GM12874 (cell line): Measurements from ENCODE around the gene MAPK14.

Experiments
- TF ChIP-seq, protein P1 (sequence below): IDR thresholded peaks from 2 replicates; pipeline ENCODE4 v1.5.1; 2011; ENCODE audit warnings: low read depth, mild to moderate bottlenecking, control low read depth, low read length, moderate library complexity; ENCODE audit not compliant: insufficient read depth

Gene MAPK14

DNA sequence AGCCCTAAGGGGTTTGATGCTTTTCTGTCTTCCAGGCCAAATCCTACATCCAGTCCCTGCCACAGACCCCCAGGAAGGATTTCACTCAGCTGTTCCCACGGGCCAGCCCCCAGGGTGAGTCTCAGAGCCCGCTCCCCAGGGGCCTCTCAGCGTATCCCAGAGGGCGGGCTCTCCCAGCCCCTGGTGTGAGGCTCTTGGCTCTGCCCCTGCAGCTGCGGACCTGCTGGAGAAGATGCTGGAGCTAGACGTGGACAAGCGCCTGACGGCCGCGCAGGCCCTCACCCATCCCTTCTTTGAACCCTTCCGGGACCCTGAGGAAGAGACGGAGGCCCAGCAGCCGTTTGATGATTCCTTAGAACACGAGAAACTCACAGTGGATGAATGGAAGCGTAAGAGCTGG, 111.1 kb downstream of the MAPK14 start:
- TF ChIP-seq, protein P1, sequence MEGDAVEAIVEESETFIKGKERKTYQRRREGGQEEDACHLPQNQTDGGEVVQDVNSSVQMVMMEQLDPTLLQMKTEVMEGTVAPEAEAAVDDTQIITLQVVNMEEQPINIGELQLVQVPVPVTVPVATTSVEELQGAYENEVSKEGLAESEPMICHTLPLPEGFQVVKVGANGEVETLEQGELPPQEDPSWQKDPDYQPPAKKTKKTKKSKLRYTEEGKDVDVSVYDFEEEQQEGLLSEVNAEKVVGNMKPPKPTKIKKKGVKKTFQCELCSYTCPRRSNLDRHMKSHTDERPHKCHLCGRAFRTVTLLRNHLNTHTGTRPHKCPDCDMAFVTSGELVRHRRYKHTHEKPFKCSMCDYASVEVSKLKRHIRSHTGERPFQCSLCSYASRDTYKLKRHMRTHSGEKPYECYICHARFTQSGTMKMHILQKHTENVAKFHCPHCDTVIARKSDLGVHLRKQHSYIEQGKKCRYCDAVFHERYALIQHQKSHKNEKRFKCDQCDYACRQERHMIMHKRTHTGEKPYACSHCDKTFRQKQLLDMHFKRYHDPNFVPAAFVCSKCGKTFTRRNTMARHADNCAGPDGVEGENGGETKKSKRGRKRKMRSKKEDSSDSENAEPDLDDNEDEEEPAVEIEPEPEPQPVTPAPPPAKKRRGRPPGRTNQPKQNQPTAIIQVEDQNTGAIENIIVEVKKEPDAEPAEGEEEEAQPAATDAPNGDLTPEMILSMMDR = no peak

DNA sequence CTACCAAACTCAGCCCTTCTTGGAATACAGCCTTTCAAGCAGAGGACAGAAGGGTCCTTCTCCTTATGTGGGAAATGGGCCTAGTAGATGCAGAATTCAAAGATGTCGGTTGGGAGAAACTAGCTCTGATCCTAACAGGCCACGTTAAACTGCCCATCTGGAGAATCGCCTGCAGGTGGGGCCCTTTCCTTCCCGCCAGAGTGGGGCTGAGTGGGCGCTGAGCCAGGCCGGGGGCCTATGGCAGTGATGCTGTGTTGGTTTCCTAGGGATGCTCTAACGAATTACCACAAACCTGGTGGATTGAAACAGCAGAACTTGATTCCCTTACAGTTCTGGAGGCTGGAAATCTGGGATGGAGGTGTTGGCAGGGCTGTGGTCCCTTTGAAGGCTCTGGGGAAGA, 111.8 kb downstream of the MAPK14 start:
- TF ChIP-seq, protein P1 = 0 out of 2 replicates have a peak, but pooled peaks have one; percentile 16

GRCh38 chr6:36139991-36140710, 112.5 kb downstream of the MAPK14 start:
- TF ChIP-seq, protein P1 = no peak

GRCh38 chr6:36141091-36141490, 113.5 kb downstream of the MAPK14 start:
- TF ChIP-seq, protein P1 = no peak

DNA sequence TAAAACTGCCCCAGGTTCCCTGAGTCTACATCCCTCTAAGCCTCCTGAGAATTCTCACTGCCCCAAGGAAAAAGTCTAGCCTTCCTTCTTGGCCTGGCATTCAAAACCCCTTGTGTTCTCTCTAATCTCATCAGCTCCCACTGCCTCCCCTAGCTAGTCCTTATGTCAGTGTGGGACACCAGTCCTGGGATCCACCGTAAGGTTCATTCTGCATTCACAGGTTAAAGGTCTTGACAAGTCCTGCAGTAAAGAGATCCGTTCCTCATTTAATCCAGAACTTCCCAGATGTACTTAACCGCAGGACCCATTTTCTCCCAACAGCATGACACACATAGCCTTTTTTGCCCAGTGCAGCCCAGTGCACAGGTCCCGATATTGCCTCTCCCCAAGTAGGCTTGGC, 114.4 kb downstream of the MAPK14 start:
- TF ChIP-seq, protein P1 = no peak

DNA sequence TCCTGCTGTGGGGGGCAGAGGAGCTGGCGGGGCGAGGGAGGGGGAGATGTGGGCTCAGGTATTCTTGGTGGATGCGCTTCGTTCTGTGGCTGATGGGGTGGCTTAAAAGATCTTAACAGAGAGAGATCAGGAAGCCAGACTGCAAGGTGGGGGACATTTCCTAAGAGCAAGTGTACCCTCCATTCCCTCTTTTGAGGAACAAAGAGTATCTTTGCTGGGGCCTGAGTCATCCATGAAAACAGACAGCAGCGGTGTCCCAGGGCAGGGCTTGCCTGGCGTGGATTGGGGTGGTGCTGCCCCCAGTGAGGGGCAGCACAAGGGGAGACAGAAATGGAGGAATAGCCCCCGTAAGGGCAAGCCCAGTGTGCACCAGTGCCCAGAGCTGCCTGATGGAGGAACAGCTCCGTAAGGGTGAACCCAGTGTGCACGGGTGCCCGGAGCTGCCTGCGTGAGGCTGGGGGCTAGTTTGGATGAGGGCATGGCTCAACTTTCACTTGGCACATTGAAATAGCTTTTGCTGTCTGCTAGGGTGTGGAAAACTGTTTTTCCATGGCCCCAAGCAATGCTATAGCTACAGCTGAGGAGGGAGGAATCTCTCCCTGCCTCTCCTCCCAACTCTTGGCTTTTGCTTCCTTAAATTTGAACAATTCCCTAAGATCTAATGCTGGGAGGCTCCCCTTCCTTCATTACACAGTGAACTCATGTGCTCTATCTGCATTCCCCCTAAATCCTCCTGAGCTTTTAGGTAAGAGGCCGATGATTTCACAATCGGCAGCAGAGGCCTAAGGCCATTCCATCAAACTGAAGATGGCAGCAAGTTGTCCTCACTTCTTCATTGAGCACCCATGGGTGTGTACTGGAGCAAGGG, 115.6 kb downstream of the MAPK14 start:
- TF ChIP-seq, protein P1 = no peak

DNA sequence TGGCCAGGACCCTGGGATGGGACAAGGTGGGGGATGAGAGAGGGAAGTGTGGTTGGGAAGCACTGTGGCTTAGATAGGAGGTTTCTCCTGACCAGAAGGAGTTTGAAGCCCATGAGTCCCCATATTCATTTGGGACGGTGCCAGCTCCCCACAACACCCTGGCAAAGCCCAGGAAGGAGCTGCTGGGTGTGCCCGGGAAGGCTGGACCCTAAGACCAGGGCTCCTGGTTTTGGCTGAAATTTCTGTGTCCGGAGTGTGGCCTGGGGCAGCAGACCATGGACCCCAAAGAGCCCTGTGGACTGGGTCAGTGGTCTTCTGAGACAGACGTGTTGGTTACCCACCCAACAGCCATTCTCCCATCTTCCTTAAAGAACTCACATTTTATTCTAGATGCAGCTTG, 117.9 kb downstream of the MAPK14 start:
- TF ChIP-seq, protein P1 = no peak
